Left ventricle myocardium inferior (tissue), 1 donor: ENCODE data around the gene SH2D1B. TPM values are rescaled to one million over a fixed set of nuclear protein-coding genes. Genes with fewer than 3 reads are reported as not detected.

Experiments used
- DNase-seq: peaks from one replicate; pipeline ENCODE4 v3.0.0-alpha.2; 2020
- H3K27ac ChIP-seq: fragments of 200-600 bp; replicated peaks from 2 replicates; pipeline ENCODE4 v1.8.0; 2021
- H3K27me3 ChIP-seq: fragments of 200-600 bp; 2 replicates; pipeline ENCODE4 v1.8.0; 2021; ENCODE audit warnings: low read depth
- H3K36me3 ChIP-seq: fragments of 200-600 bp; 2 replicates; pipeline ENCODE4 v1.8.0; 2021
- H3K4me1 ChIP-seq: fragments of 200-600 bp; 2 replicates; pipeline ENCODE4 v1.8.0; 2021
- H3K4me3 ChIP-seq: fragments of 200-600 bp; 2 replicates; pipeline ENCODE4 v1.8.0; 2021; ENCODE audit warnings: mild to moderate bottlenecking, moderate library complexity
- H3K9me3 ChIP-seq: fragments of 200-600 bp; replicated peaks from 2 replicates; pipeline ENCODE4 v1.8.0; 2021
- CTCF ChIP-seq: fragments of 200-600 bp; IDR thresholded peaks from 2 replicates; pipeline ENCODE4 v1.8.0; 2021; ENCODE audit warnings: antibody characterized with exemption, mild to moderate bottlenecking, borderline replicate concordance
- intact Hi-C: fragments of 100-400 bp; cut with micrococcal nuclease; formaldehyde crosslinking; loops from one replicate; pipeline ENCODE4 v1.11.0; 2022
- total RNA-seq: library from RNA; stranded (reverse); fragmentation: NEBNext Ultra II Directional; extraction: Animal tissue kit (Norgen Biotek cat#: 25700); gene quantifications from one replicate; pipeline ENCODE4 v1.2.1, GENCODE V29; 2021
- donor health status: DM: no; HTN: yes; CAD: no; lungs with severe emphysema.

SH2D1B gene
- total RNA-seq, 1 donor from 2014 or later = 0.11 TPM

DNA sequence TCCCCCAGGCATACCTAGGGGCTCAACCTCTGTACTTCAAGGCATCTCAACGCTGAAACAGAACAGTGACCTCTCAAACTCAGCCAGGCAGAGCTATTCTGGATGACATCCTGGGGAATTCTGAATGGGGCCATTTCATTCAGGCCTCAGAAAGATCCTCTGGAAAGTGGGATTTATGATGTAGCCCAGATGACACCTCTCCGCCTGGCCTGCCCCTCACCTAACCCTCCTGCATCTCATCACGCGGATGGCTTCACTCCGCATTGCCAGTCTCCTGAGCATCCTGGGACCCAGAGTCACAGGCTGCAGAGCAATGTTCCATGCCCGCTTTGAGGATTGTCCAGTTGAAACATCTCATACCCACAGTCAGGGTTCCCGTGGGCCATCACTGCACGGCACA is 36.5 kb downstream of the SH2D1B start:
- no peak for TF ChIP-seq CTCF
- H3K9me3 ChIP-seq = no peaks in the 10 kb centered on the region
- H3K4me3 ChIP-seq = no peak overlapping the region
- no peak overlapping the region for H3K27ac ChIP-seq
- H3K36me3 ChIP-seq = no peaks in the 10 kb centered on the region
- H3K27me3 ChIP-seq = no peaks in the 10 kb centered on the region
- DNase-seq = no peak
- peaks cover 5% of the 10 kb centered on the region for H3K4me1 ChIP-seq
- intact Hi-C loops = no loop called here

- intact Hi-C loops = no loop called here
- Histone ChIP-seq H3K27ac (no peak overlapping the region), H3K27me3 (no peaks in the 10 kb centered on the region), H3K4me1 (peaks cover 5% of the 10 kb centered on the region), H3K36me3 (no peaks in the 10 kb centered on the region), H3K4me3 (no peak overlapping the region), H3K9me3 (no peaks in the 10 kb centered on the region)
- no peak for TF ChIP-seq CTCF
- no peak for DNase-seq
Measured at GRCh38 chr1:162374406-162374805, 37.5 kb downstream of the SH2D1B start.

GRCh38 chr1:162373541-162374260 is 38.2 kb downstream of the SH2D1B start:
- Histone ChIP-seq H3K4me3 (no peak overlapping the region), H3K36me3 (no peaks in the 10 kb centered on the region), H3K27ac (no peak overlapping the region), H3K4me1 (peaks cover 5% of the 10 kb centered on the region), H3K27me3 (no peaks in the 10 kb centered on the region), H3K9me3 (no peaks in the 10 kb centered on the region)
- intact Hi-C loops = no loop called here
- no peak for TF ChIP-seq CTCF
- DNase-seq = no peak

DNA sequence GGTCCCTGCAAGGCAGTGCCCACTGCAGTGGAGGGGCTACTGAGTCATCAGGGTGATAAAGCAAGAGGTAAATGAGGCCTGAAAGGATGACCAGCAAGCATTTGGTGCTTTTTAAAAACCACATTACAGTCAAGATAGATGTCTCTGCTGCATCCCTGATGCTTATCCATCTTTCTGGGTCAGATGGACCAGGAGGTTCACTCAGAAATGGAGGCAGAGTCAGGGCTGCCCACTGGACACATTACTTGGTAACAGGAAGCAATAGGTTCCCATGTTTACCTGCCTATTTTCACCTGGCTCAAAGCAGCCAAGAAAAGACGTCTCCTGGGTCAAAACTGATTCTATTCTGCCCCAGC is 38.9 kb downstream of the SH2D1B start:
- Histone ChIP-seq H3K9me3 (no peaks in the 10 kb centered on the region), H3K36me3 (no peaks in the 10 kb centered on the region), H3K27ac (no peak overlapping the region), H3K27me3 (no peaks in the 10 kb centered on the region), H3K4me3 (no peak overlapping the region), H3K4me1 (peaks cover 5% of the 10 kb centered on the region)
- TF ChIP-seq CTCF = no peak
- intact Hi-C loops = no loop called here
- DNase-seq = no peak

DNA sequence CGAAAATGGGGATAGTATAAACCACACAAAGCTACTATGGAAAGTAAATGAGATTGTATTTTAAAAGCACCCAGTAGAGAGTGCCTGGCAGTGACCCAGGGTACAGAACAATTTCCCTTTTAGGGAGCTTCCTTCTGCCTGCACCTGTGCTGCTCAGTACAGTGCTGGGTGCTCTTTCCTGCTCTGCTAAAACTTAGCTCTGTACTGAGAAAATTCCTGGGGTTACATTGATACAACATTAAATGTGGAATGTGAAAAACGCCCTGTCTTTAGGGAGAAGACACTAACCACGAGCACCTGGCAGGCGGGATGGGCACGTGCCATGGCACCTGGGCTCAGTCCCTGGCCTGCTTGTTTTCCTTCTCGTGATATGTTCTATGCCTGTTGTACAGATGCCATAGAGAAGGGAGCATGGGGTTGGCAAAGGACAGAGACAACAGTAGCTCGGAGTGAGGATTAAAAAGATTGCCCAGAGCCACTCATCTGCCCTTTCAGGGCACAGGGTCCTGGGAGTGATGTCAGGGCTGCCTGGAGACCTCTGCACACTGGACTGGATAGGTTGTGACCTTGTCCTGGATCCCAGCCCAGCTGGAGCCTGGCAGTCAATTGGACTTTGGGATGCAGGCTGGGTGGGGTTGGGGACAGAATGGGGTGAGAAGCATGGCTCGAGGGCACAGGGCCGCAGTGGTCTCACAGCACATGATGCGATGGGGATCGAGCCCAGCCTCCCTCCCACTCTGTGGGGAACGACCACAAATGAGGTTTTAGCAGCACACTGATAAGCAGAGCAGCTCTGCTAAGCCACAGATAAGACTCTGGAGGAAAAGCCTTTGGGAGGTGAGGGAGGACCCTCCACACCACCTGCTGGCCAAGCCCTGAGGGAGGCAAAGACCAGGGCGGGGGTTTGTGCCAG is 39.5 kb downstream of the SH2D1B start:
- H3K27me3 ChIP-seq = no peaks in the 10 kb centered on the region
- H3K4me3 ChIP-seq = no peak overlapping the region
- no peak overlapping the region for H3K27ac ChIP-seq
- intact Hi-C loops = no loop called here
- DNase-seq = no peak
- TF ChIP-seq CTCF = no peak
- H3K9me3 ChIP-seq = no peaks in the 10 kb centered on the region
- H3K4me1 ChIP-seq = peaks cover 5% of the 10 kb centered on the region
- no peaks in the 10 kb centered on the region for H3K36me3 ChIP-seq
